IMR-90 (cell line): Measurements from ENCODE around the gene FDXR. TPM values are rescaled to one million over a fixed set of nuclear protein-coding genes. Genes with fewer than 3 reads are reported as not detected.

ENCODE experiments used
- ATAC-seq: fragments of 200-7000 bp; cut with Tn5 transposase; 2 replicates; pipeline ENCODE4 v1.9.1; 2020; ENCODE audit warnings: low read depth, mild to moderate bottlenecking, moderate library complexity
- BruUV-seq: library from RNA; stranded (reverse); fragments of 400-500 nt; replicated peaks from 2 replicates; lab custom pipeline; 2021; lab: Mats Ljungman, UMichigan
- CTCF ChIA-PET: fragments of 300-600 bp; formaldehyde crosslinking; extraction: SDS; loops from one replicate; lab custom pipeline; 2021; ENCODE audit warnings: antibody characterized with exemption; lab: Yijun Ruan, JAX
- POLR2A ChIA-PET: fragments of 300-600 bp; sonication (Branson Sonifier 250); formaldehyde crosslinking; loops from one replicate; lab custom pipeline; 2022; ENCODE audit warnings: antibody characterized with exemption; ENCODE audit not compliant: unreplicated experiment; lab: Charles Lee
- DNase-seq: peaks from one replicate; pipeline ENCODE4 v3.0.0; 2013
- H2AFZ ChIP-seq: replicated peaks from 2 replicates; pipeline ENCODE3; 2013; ENCODE audit warnings: low read length, mild to moderate bottlenecking; ENCODE audit not compliant: poor library complexity
- H2AK5ac ChIP-seq: 2 replicates; pipeline ENCODE4 v1.6.1; 2013; ENCODE audit warnings: low read depth, low read length, inconsistent platforms
- H2AK9ac ChIP-seq: replicated peaks from 2 replicates; pipeline ENCODE3; 2013; ENCODE audit warnings: mild to moderate bottlenecking, low read depth, low read length, moderate library complexity; ENCODE audit not compliant: poor library complexity
- H2BK120ac ChIP-seq: 2 replicates; pipeline ENCODE4 v1.6.1; 2013; ENCODE audit warnings: low read depth, low read length, inconsistent platforms
- H2BK15ac ChIP-seq: 3 replicates; pipeline ENCODE4 v1.6.1; 2013; ENCODE audit warnings: low read depth, low read length, inconsistent platforms
- H2BK20ac ChIP-seq: 2 replicates; pipeline ENCODE4 v1.6.1; 2013; ENCODE audit warnings: low read depth, mild to moderate bottlenecking, inconsistent platforms, low read length, moderate library complexity
- H2BK5ac ChIP-seq: 2 replicates; pipeline ENCODE4 v1.6.1; 2013; ENCODE audit warnings: mild to moderate bottlenecking, low read depth, low read length, inconsistent platforms; ENCODE audit not compliant: poor library complexity, severe bottlenecking
- H3K14ac ChIP-seq: replicated peaks from 2 replicates; pipeline ENCODE4 v1.6.1; 2013; ENCODE audit warnings: low read depth, low read length, inconsistent platforms
- H3K18ac ChIP-seq: 2 replicates; pipeline ENCODE4 v1.6.1; 2013; ENCODE audit warnings: low read depth, low read length, control low read depth
- H3K23ac ChIP-seq: 2 replicates; pipeline ENCODE4 v1.6.1; 2013; ENCODE audit warnings: low read depth, low read length, inconsistent platforms
- H3K27ac ChIP-seq: 2 replicates; pipeline ENCODE4 v1.5.1; 2013; ENCODE audit warnings: mild to moderate bottlenecking, control low read depth, low read length; ENCODE audit not compliant: insufficient read depth
- H3K27me3 ChIP-seq: 2 replicates; pipeline ENCODE4 v1.6.1; 2013; ENCODE audit warnings: low read length; ENCODE audit not compliant: control insufficient read depth, insufficient read depth
- H3K36me3 ChIP-seq: 2 replicates; pipeline ENCODE4 v1.6.1; 2013; ENCODE audit warnings: low read length, mixed read lengths; ENCODE audit not compliant: control insufficient read depth, insufficient read depth
- H3K4ac ChIP-seq: 2 replicates; pipeline ENCODE4 v1.6.1; 2013; ENCODE audit warnings: low read depth, low read length, inconsistent platforms
- H3K4me1 ChIP-seq: 2 replicates; pipeline ENCODE4 v1.6.1; 2013; ENCODE audit warnings: low read length, mixed read lengths; ENCODE audit not compliant: control insufficient read depth, insufficient read depth
- H3K4me2 ChIP-seq: 2 replicates; pipeline ENCODE4 v1.6.1; 2013; ENCODE audit warnings: low read depth, mild to moderate bottlenecking, control low read depth, low read length, moderate library complexity
- H3K4me3 ChIP-seq: 2 replicates; pipeline ENCODE4 v1.5.1; 2013; ENCODE audit warnings: low read depth, mild to moderate bottlenecking, control low read depth, low read length, moderate library complexity; ENCODE audit not compliant: insufficient read depth
- H3K56ac ChIP-seq: 2 replicates; pipeline ENCODE4 v1.6.1; 2013; ENCODE audit warnings: low read length, inconsistent platforms; ENCODE audit not compliant: insufficient read depth; ENCODE audit errors: extremely low read depth
- H3K79me1 ChIP-seq, 2 experiments: 2 replicates each; pipeline ENCODE4 v1.6.1; 2013; ENCODE audit warnings: low read length in 2 of 2, inconsistent platforms in 1 of 2, low read depth in 1 of 2
- H3K9ac ChIP-seq: 2 replicates; pipeline ENCODE4 v1.6.1; 2013; ENCODE audit warnings: low read depth, low read length, control low read depth
- H3K9me1 ChIP-seq: 2 replicates; pipeline ENCODE4 v1.6.1; 2013; ENCODE audit warnings: low read length, inconsistent platforms; ENCODE audit not compliant: insufficient read depth
- H3K9me3 ChIP-seq: 2 replicates; pipeline ENCODE4 v1.6.1; 2013; ENCODE audit warnings: low read length; ENCODE audit not compliant: control insufficient read depth, insufficient read depth
- H4K20me1 ChIP-seq: 2 replicates; pipeline ENCODE4 v1.6.1; 2013; ENCODE audit warnings: low read length, inconsistent platforms; ENCODE audit not compliant: insufficient read depth
- H4K5ac ChIP-seq: 2 replicates; pipeline ENCODE4 v1.6.1; 2013; ENCODE audit warnings: mild to moderate bottlenecking, low read depth, low read length, control low read depth
- H4K8ac ChIP-seq, 2 experiments: 2 replicates each; pipeline ENCODE4 v1.6.1; 2013; ENCODE audit warnings: low read depth in 2 of 2, low read length in 2 of 2, control low read depth in 1 of 2, inconsistent platforms in 1 of 2
- H4K91ac ChIP-seq: 2 replicates; pipeline ENCODE4 v1.6.1; 2013; ENCODE audit warnings: low read depth, low read length, inconsistent platforms; ENCODE audit not compliant: insufficient read depth
- BHLHE40 ChIP-seq: fragments of 150-350 bp; IDR thresholded peaks from 2 replicates; pipeline ENCODE4 v1.6.1; 2016; ENCODE audit warnings: mild to moderate bottlenecking, low read depth, low read length
- CEBPB ChIP-seq: IDR thresholded peaks from 2 replicates; pipeline ENCODE4 v1.6.1; 2012; ENCODE audit warnings: low read depth, low read length, improper control_type of control experiment
- NFE2L2 ChIP-seq: fragments of 150-350 bp; IDR thresholded peaks from 2 replicates; pipeline ENCODE4 v1.6.1; 2016; ENCODE audit warnings: low read depth, mild to moderate bottlenecking, low read length
- SMC3 ChIP-seq: fragments of 150-350 bp; IDR thresholded peaks from 2 replicates; pipeline ENCODE4 v1.6.1; 2016; ENCODE audit warnings: low read depth, mild to moderate bottlenecking, antibody characterized with exemption, low read length, moderate library complexity
- WGBS, 2 experiments: methylation state at CpG; one replicate each; pipeline versions ENCODE4 v1.1.5 to v1.1.7; 2013; ENCODE audit warnings: missing lambda C conversion rate in 2 of 2; ENCODE audit not compliant: insufficient read length in 1 of 2; ENCODE audit errors: extremely low coverage in 2 of 2; 5-methylcytosine and 5-hydroxymethylcytosine counted together
- dilution Hi-C: fragments of 300-500 bp; cut with HindIII; formaldehyde crosslinking; loops from one replicate; pipeline ENCODE4 v1.14.3; 2018; ENCODE audit warnings: low sequenced_read_pairs; ENCODE audit not compliant: unreplicated experiment
- in situ Hi-C: fragments of 300-500 bp; cut with MboI; formaldehyde crosslinking; loops from 3 replicates; pipeline ENCODE4 v1.14.3; 2019; ENCODE audit warnings: low sequenced_read_pairs, inconsistent platforms, mixed read lengths
- intact Hi-C: fragments of 100-400 bp; cut with micrococcal nuclease; formaldehyde crosslinking; loops from 2 replicates; pipeline ENCODE4 v1.10.0; 2022
- polyA plus RNA-seq, 3 experiments: library from polyadenylated mRNA; depleted of rRNA; stranded (reverse); fragments of >200 nt; gene quantifications; 2 replicates each; pipeline ENCODE4 v1.2.3, GENCODE V29; 2012; ENCODE audit warnings: low replicate concordance in 1 of 3
- total RNA-seq: library from RNA; depleted of rRNA; stranded (reverse); fragments of >200 nt; gene quantifications from 2 replicates; pipeline ENCODE4 v1.2.3, GENCODE V29; 2012

The FDXR gene
- total and polyA plus RNA-seq, 2 of the 4 experiments (the other 2 are of a cell fraction): 12.4 to 18.6 TPM

DNA sequence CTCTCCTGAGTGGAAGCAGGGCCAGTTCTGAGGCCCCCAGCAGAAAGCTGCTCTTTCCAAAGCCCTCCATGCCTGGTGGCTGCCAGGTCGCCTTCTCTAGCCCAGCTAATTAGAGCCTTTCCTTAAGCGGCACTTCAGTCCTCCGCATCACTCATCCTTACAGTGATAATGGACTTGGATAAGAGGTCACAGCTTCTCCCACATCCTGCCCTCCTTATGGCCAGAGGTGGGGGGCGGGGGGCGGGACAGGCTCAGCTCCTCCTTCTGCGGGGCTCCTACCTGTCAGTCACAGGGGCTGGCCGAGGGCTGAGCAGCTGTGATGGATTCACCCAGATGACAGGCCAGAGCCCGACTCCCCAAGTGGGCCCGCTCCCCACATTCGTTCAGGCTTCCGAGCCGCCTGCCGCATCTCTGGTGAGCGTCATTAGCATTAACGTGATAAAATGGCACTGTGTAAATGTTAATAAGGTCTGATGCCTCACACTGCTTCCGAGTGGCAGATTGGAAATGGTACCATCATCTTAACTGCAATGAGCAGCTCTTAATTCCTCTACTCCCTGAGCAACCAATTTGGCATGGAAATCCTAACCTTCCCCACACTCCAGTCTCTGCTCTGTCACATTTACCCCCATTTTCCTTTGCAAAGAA, 54.4 kb downstream of the FDXR start:
- ChIA-PET CTCF (no interaction called here), POLR2A (no interaction called here)
- in situ Hi-C loops: no loop called here
- intact Hi-C loops: no loop called here
- ATAC-seq (no peak), DNase-seq (no peak)
- dilution Hi-C loops: no loop called here
- H3K56ac ChIP-seq: no peak overlapping the region
- H2BK20ac ChIP-seq: no peak overlapping the region
- no peak overlapping the region for H3K4ac ChIP-seq
- no peak overlapping the region for H3K4me2 ChIP-seq
- H4K8ac ChIP-seq: no peak overlapping the region
- H3K27ac ChIP-seq: no peak overlapping the region
- no peak for TF ChIP-seq NFE2L2
- TF ChIP-seq BHLHE40: no peak
- no peak for TF ChIP-seq SMC3
- TF ChIP-seq CEBPB: no peak
- H3K36me3 ChIP-seq: peaks cover 13% of the 10 kb centered on the region
- H3K4me1 ChIP-seq: no peaks in the 10 kb centered on the region
- 0 out of 2 replicates have a peak, but pooled peaks cover 3% of the 10 kb centered on the region for H3K9me1 ChIP-seq
- H3K4me3 ChIP-seq: no peak overlapping the region
- H4K5ac ChIP-seq: no peak overlapping the region
- H2BK120ac ChIP-seq: no peak overlapping the region
- no peaks in the 10 kb centered on the region for H3K9me3 ChIP-seq
- no peak overlapping the region for H4K91ac ChIP-seq
- no peak overlapping the region for H3K14ac ChIP-seq
- no peak overlapping the region for H3K18ac ChIP-seq
- H2AK5ac ChIP-seq: no peak overlapping the region
- H2BK15ac ChIP-seq: no peak overlapping the region
- H3K79me1 ChIP-seq: no peaks in the 10 kb centered on the region
- no peak overlapping the region for H2AK9ac ChIP-seq
- no peak overlapping the region for H2AFZ ChIP-seq
- H3K27me3 ChIP-seq: no peaks in the 10 kb centered on the region
- H2BK5ac ChIP-seq: no peak overlapping the region
- no TSS peak for BruUV-seq
- H3K23ac ChIP-seq: no peak overlapping the region
- H3K9ac ChIP-seq: no peak overlapping the region
- 82% methylated on average over 8 of the region's 16 CpGs; no CpG with 5 or more reads in 1 of the 2 experiments for WGBS, 2 experiments
- H4K20me1 ChIP-seq: no peaks in the 10 kb centered on the region
